Hepatocyte (in vitro differentiated cells): ENCODE data around the gene DNM2. TPM values are rescaled to one million over a fixed set of nuclear protein-coding genes. Genes with fewer than 3 reads are reported as not detected.
"Not testable (repeated sequence)": the region's sequence is repeated elsewhere in the genome, so short reads cannot be mapped to it uniquely, and the experiment has no call there.

Source experiments
- DNase-seq: peaks from one replicate; pipeline ENCODE4 v3.0.0-alpha.2; 2016; ENCODE audit warnings: low spot score
- H2AFZ ChIP-seq: fragments of 200-600 bp; sonication (generic); 2 replicates; pipeline ENCODE4 v1.6.0; 2016; ENCODE audit warnings: antibody characterized with exemption, mild to moderate bottlenecking
- H3K27ac ChIP-seq: fragments of 200-600 bp; sonication (generic); 2 replicates; pipeline ENCODE4 v1.5.1; 2016; ENCODE audit warnings: mild to moderate bottlenecking
- H3K27me3 ChIP-seq: fragments of 200-600 bp; sonication (generic); 2 replicates; pipeline ENCODE4 v1.6.1; 2016
- H3K36me3 ChIP-seq: fragments of 200-600 bp; sonication (generic); replicated peaks from 2 replicates; pipeline ENCODE4 v1.5.1; 2016; ENCODE audit warnings: low read depth; ENCODE audit not compliant: insufficient read depth
- H3K4me1 ChIP-seq: fragments of 200-600 bp; sonication (generic); 2 replicates; pipeline ENCODE4 v1.5.1; 2016; ENCODE audit warnings: mild to moderate bottlenecking, moderate library complexity; ENCODE audit not compliant: insufficient read depth
- H3K4me2 ChIP-seq: fragments of 200-600 bp; sonication (generic); 2 replicates; pipeline ENCODE4 v1.6.0; 2016
- H3K4me3 ChIP-seq: fragments of 200-600 bp; sonication (generic); 2 replicates; pipeline ENCODE4 v1.5.1; 2016; ENCODE audit warnings: mild to moderate bottlenecking
- H3K79me2 ChIP-seq: fragments of 200-600 bp; sonication (generic); 2 replicates; pipeline ENCODE4 v1.6.0; 2017; ENCODE audit warnings: mild to moderate bottlenecking
- H3K9me2 ChIP-seq: fragments of 200-600 bp; sonication (generic); replicated peaks from 2 replicates; pipeline ENCODE4 v1.6.0; 2017; ENCODE audit warnings: mild to moderate bottlenecking; ENCODE audit not compliant: insufficient read depth
- H3K9me3 ChIP-seq: fragments of 200-600 bp; sonication (generic); 2 replicates; pipeline ENCODE4 v1.5.1; 2016; ENCODE audit warnings: low read depth, mild to moderate bottlenecking
- H4K20me1 ChIP-seq: fragments of 200-600 bp; sonication (generic); 2 replicates; pipeline ENCODE4 v1.6.0; 2016; ENCODE audit warnings: mild to moderate bottlenecking; ENCODE audit not compliant: insufficient read depth, poor library complexity, severe bottlenecking
- EZH2 ChIP-seq: fragments of 200-600 bp; sonication (generic); IDR thresholded peaks from 2 replicates; pipeline ENCODE4 v1.6.1; 2016; ENCODE audit warnings: antibody characterized with exemption, mild to moderate bottlenecking, borderline replicate concordance
- EZH2phosphoT487 ChIP-seq: fragments of 200-600 bp; sonication (generic); IDR thresholded peaks from one replicate; pipeline ENCODE4 v1.6.1; 2018; ENCODE audit warnings: antibody characterized with exemption, mild to moderate bottlenecking, low read depth, moderate library complexity; ENCODE audit not compliant: unreplicated experiment, severe bottlenecking
- WGBS: methylation state at CpG from one replicate; pipeline ENCODE4 v1.1.6; 2016; ENCODE audit warnings: low lambda C conversion rate; ENCODE audit errors: missing lambda C conversion rate; 5-methylcytosine and 5-hydroxymethylcytosine counted together
- polyA plus RNA-seq: library from polyadenylated mRNA; unstranded; fragments of >200 nt; fragmentation: Nextera tagmentation; extraction: Ambion mirVana; gene quantifications from 2 replicates; pipeline ENCODE4 v1.2.1, GENCODE V29; 2016
- total RNA-seq: library from RNA; depleted of rRNA; stranded (reverse); fragments of >200 nt; gene quantifications from 2 replicates; pipeline ENCODE4 v1.2.3, GENCODE V29; 2014
- TF ChIP-seq, protein P1 (sequence below): fragments of 200-600 bp; sonication (generic); IDR thresholded peaks from 2 replicates; pipeline ENCODE4 v1.5.1; 2016; ENCODE audit warnings: antibody characterized with exemption, mild to moderate bottlenecking; ENCODE audit not compliant: poor library complexity

The DNM2 gene
- total and polyA plus RNA-seq, 2 experiments from 2014 or later = 93.9 to 130 TPM

DNA sequence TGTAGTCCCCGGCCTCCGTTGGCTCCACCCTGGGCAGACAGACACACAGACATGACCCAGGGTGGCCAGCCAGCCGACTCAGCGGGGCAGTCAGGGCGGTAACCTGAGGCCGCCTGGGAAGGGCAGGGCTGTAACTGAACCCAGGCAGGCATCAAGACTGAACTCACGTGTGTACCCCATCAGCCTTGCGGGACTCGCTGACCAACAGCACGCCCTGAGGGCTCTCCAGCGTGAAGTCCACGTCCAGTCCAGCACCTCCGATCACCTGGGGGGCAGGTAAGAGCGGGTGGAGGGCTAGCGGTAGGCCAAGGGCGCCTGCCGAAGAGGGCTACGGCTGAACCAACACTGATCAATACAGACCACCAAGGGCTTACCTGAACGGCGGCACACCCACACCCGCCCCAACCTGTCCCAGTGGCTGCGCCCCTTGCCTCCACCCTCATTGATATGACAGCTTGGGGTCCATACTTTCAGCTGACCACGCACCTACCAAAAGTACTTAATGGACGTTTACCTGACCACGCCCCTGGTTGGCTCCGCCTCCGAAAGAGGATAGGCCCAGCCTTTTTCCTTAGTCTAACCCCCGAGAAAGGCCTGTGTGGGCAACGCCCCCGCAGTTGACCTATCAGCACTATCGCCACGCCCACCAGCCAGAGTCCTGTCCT lies 117.3 kb downstream of the DNM2 start:
- H3K27me3 ChIP-seq = no peaks in the 10 kb centered on the region
- peak overlapping the region; percentile 55 for H3K27ac ChIP-seq
- TF ChIP-seq EZH2 (no peak), EZH2phosphoT487 (no peak)
- TF ChIP-seq, protein P1, sequence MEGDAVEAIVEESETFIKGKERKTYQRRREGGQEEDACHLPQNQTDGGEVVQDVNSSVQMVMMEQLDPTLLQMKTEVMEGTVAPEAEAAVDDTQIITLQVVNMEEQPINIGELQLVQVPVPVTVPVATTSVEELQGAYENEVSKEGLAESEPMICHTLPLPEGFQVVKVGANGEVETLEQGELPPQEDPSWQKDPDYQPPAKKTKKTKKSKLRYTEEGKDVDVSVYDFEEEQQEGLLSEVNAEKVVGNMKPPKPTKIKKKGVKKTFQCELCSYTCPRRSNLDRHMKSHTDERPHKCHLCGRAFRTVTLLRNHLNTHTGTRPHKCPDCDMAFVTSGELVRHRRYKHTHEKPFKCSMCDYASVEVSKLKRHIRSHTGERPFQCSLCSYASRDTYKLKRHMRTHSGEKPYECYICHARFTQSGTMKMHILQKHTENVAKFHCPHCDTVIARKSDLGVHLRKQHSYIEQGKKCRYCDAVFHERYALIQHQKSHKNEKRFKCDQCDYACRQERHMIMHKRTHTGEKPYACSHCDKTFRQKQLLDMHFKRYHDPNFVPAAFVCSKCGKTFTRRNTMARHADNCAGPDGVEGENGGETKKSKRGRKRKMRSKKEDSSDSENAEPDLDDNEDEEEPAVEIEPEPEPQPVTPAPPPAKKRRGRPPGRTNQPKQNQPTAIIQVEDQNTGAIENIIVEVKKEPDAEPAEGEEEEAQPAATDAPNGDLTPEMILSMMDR = no peak
- DNase-seq = no peak
- peaks cover 5% of the 10 kb centered on the region for H3K4me1 ChIP-seq
- H3K4me3 ChIP-seq = no peak overlapping the region
- no peaks in the 10 kb centered on the region for H3K9me3 ChIP-seq
- H3K36me3 ChIP-seq = no peaks in the 10 kb centered on the region
- H4K20me1 ChIP-seq = no peaks in the 10 kb centered on the region
- 70% methylated on average over 28 of the region's 32 CpGs for WGBS
- H3K9me2 ChIP-seq = no peaks in the 10 kb centered on the region
- no peaks in the 10 kb centered on the region for H3K79me2 ChIP-seq
- peak overlapping the region; percentile 64 for H3K4me2 ChIP-seq
- H2AFZ ChIP-seq = no peak overlapping the region

DNA sequence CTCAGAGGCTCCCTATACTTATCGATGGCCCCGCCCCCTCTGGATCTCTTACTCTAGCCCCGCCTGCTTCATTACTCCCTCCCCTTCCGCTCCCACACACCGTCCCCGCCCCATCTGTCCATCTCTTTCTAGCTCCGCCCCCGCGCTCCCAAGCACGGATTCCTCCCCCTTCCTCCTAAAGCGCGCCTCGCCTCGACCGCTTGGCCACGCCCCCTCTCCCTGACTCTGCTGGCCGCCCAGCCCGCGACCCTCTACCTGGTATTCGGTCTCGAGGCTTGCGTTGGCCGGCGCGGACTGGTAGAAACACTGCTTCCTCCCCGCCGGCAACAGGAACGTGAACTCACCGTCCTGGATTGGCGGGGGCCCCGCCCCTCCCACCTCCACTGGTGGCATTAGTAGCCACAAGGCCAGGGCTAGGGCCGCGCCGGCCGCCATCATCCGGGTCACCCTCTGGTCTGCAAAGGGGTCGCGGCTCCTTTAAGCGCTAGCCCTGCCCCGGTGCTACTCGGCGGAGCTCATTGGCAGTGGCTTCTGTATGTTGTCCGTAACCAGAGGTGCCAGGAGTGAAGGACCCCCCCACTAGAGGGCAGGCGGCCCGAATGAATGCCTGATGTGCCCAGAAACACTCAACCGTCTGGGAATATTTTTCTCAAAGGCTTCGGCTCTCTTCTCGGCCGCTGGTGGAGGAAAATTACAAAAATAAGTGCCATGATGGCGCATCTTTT lies 118.0 kb downstream of the DNM2 start, which contains the start of gene TMED1:
TMED1 (minus strand) TSS at position 459 of the 725 bp plus-strand sequence; CDS start at position 438, 21 bp downstream.
- Histone ChIP-seq H3K4me2 (peak within 1 kb of the TSS; percentile 72), H3K36me3 (no peaks in the 10 kb centered on the region), H2AFZ (peak within 1 kb of the TSS; percentile 67), H3K4me3 (peak within 1 kb of the TSS; percentile 38), H4K20me1 (no peaks in the 10 kb centered on the region), H3K9me3 (no peaks in the 10 kb centered on the region), H3K27ac (peak within 1 kb of the TSS; percentile 96), H3K27me3 (no peaks in the 10 kb centered on the region), H3K79me2 (no peaks in the 10 kb centered on the region), H3K4me1 (peaks cover 5% of the 10 kb centered on the region), H3K9me2 (no peaks in the 10 kb centered on the region)
- DNase-seq = peak; percentile 100
- no peak for TF ChIP-seq EZH2phosphoT487
- TF ChIP-seq, protein P1 = peak; percentile 13
- TF ChIP-seq EZH2 = no peak
- WGBS = under 1% methylated on average over 37 of the region's 50 CpGs

DNA sequence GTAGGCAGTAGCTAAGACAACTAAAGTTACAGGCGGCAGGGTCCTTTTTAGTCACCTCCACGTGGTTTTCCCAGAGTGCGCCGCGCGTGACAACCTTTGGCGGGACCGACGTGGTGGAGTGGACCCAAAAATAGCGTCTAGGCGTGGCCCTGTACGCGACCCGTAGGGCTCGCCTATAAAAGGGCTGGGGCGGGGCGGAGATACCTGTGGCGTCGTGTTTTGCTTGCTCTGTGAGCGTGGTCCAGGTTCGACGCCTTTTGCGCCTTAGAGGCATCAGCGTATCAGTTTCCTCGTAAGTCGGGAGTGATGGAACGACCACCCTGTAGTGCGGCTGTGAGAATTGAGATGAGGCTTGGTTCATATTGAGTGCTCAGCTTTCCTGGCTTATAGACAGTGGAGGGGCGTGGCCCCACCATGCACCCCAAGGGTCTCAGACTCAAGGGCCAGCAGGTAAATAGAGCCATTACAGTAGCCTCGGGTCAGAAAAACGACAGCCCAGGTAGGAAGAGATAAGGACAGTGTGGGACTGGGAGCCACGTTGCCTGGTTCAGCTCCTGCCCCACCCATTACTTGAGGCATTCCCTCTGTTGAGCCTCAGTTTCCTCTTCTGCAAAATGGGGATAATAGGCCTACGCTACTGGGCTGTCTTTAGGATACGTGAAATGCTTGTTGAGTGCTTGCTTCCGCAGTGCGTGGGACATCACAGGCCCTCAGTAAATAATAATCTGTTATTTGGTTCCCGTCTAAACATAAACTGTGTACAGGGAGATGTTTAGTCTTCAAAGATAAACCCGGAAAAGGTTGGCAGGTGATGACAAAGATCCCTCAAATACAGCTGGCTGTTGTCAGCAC lies 118.8 kb downstream of the DNM2 start:
- DNase-seq = peak; percentile 91
- no peak for TF ChIP-seq EZH2
- TF ChIP-seq EZH2phosphoT487 = no peak
- TF ChIP-seq, protein P1 = no peak
- H3K4me1 ChIP-seq = peaks cover 5% of the 10 kb centered on the region
- peak overlapping the region; percentile 96 for H3K27ac ChIP-seq
- no peaks in the 10 kb centered on the region for H3K27me3 ChIP-seq
- WGBS = 43% methylated on average over 38 of the region's 38 CpGs
- H4K20me1 ChIP-seq = no peaks in the 10 kb centered on the region
- H3K9me2 ChIP-seq = no peaks in the 10 kb centered on the region
- no peaks in the 10 kb centered on the region for H3K9me3 ChIP-seq
- H3K79me2 ChIP-seq = no peaks in the 10 kb centered on the region
- no peak overlapping the region for H3K4me3 ChIP-seq
- peak overlapping the region; percentile 72 for H3K4me2 ChIP-seq
- H2AFZ ChIP-seq = peak overlapping the region; percentile 67
- H3K36me3 ChIP-seq = no peaks in the 10 kb centered on the region

DNA sequence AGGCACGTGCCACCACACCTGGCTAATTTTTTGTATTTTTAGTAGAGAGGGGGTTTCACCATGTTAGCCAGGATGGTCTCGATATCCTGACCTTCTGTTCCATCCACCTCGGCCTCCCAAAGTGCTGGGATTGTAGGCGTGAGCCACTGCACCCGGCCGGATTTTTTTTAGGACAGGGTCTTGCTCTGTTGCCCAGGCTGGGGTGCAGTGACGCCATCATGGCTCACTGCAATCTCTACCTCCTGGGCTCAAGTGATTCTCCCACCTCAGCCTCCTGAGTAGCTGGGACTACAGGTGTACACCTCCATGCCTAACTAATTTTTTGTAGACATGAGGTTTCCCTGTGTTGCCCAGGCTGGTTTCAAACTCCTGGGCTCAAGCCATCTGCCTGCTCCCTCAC lies 119.8 kb downstream of the DNM2 start:
- not testable (repeated sequence) for H3K4me3 ChIP-seq, H3K4me1 ChIP-seq, H2AFZ ChIP-seq, H3K9me3 ChIP-seq, H4K20me1 ChIP-seq, H3K9me2 ChIP-seq, H3K4me2 ChIP-seq, H3K27ac ChIP-seq, H3K36me3 ChIP-seq, H3K79me2 ChIP-seq, H3K27me3 ChIP-seq, DNase-seq
- WGBS = 97% methylated on average over 7 of the region's 7 CpGs
